AG10803 (cell line): Measurements from ENCODE around the gene TXNRD1.

Experiments used
- DNase-seq: peaks from one replicate; pipeline ENCODE4 v3.0.0; 2010; ENCODE audit warnings: low read depth
- H3K4me3 ChIP-seq: 2 replicates; pipeline ENCODE4 v1.5.1; 2011; ENCODE audit warnings: mild to moderate bottlenecking, low read length, control low read depth
- TF ChIP-seq, protein P1 (sequence below): conservative IDR thresholded peaks from 2 replicates; pipeline ENCODE4 v1.5.1; 2011; ENCODE audit warnings: mild to moderate bottlenecking, low read length, control low read depth, inconsistent platforms

The TXNRD1 gene

DNA sequence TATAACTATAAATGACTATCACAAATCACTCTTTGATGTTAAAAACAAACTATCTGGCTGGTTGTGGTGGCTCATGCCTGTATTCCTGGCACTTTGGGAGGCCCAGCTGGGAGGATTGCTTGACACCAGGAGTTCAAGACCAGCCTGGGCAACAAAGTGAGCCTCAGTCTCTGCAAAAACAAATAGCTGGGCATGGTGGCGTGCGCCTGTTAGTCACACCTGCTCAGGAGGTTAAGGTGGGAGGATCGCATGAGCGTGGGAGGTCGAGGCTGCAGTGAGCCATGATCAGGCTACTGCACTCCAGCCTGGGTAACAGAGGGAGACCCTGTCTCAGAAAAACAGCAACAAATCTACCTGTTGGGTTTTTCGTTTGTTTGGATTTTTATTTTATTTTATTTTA is 5.4 kb downstream of the TXNRD1 start:
- no peak overlapping the region for H3K4me3 ChIP-seq
- TF ChIP-seq, protein P1, sequence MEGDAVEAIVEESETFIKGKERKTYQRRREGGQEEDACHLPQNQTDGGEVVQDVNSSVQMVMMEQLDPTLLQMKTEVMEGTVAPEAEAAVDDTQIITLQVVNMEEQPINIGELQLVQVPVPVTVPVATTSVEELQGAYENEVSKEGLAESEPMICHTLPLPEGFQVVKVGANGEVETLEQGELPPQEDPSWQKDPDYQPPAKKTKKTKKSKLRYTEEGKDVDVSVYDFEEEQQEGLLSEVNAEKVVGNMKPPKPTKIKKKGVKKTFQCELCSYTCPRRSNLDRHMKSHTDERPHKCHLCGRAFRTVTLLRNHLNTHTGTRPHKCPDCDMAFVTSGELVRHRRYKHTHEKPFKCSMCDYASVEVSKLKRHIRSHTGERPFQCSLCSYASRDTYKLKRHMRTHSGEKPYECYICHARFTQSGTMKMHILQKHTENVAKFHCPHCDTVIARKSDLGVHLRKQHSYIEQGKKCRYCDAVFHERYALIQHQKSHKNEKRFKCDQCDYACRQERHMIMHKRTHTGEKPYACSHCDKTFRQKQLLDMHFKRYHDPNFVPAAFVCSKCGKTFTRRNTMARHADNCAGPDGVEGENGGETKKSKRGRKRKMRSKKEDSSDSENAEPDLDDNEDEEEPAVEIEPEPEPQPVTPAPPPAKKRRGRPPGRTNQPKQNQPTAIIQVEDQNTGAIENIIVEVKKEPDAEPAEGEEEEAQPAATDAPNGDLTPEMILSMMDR = no peak
- no peak for DNase-seq

DNA sequence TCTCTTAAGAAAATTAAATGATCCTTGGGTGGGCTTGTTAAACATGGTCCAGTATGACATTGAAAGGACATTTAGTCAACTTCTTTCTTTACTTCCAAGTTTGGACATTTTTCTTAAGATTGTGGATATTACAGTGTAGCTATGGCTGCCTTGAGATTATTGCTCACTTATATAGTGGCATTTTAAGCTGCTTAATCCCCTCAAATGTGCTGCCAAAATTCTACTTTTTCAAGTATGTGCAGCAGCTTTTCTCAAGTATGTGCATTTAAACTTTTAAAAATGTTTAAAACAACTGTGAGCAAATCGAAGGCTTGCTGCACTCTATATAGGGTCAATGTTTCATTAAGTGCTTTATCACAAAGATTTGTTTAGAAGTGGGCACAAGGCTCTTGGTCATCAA is 7.4 kb downstream of the TXNRD1 start:
- TF ChIP-seq, protein P1 = no peak

DNA sequence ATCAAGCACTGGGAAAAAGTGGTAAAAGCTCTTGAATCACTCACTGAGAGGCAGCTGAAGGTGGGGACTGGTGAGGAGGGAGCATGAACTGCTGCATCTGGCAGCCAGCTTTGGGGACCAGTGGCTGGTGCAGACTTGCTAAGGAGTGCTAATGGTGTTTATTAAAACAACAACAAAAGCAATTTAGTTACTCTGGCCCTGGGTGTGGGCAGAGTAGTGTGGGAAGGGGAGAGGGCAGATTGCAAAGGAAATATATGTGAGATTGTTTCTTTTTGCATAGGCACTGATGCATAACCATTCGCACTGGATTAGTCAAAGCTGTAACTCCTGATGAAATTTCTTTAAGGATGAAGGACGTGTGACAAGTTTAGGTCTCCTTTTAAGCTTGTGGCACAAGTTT is 8.1 kb downstream of the TXNRD1 start:
- TF ChIP-seq, protein P1 = no peak
- DNase-seq = peak; percentile 10
- no peak overlapping the region for H3K4me3 ChIP-seq

More for the DNA sequence above, 7.4 kb downstream of the TXNRD1 start:
- H3K4me3 ChIP-seq = no peak overlapping the region
- no peak for DNase-seq

DNA sequence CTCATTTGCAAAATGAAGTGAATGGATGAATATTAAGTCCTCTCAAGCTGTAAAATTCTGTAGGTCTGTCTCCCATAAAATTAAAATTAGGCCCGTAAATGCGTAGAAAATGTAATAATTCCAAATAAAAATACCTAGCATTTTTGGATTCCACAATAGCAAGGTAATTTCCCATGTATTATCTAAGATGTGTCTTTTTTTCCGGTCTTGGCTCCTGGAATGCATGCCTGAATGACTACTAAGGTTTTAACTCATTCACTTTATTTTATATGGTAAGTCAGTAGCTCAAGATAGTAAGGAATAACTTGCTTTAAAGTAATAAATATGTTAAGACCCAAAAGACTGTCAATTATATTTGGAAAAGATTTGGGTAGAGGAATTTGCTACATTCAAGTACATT is 11.1 kb downstream of the TXNRD1 start:
- TF ChIP-seq, protein P1 = no peak
- H3K4me3 ChIP-seq = no peak overlapping the region

DNA sequence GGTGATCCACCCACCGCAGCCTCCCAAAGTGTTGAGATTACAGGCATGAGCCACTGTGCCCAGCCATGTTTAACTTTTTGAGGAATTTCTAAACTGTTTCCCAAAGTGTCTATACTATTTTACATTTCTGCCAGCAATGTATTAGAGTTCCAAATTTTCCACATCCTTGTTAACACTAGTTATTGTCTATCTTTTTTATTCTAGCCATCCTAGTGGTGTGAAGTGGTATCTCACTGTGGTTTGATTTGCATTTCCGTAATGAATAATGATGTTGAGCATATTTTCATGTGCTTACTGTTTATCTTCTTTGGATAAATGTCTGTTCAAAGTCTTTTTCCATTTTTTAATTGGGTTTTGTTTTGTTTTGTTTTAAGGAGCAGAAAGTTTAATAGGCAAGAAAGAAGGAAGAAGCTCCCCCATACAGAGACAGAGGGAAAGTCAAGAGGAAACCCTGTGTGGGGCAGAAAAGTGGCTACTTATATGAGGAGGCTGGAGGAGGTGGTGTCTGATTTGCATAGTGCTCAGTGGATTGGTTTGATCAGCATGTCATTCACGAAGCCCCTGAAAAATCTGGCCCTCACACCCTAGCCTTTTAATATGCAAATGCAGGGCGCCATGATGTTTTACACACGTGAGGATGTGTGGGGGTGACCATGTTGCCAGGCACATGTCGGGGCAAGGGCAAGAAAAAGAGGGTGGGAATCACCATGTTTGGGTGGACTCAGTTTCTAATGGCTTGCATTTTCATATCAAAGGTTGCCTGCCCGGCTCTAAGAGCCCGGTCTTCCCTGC is 14.9 kb downstream of the TXNRD1 start:
- TF ChIP-seq, protein P1 = no peak
- DNase-seq = no peak

More for the DNA sequence above, 11.1 kb downstream of the TXNRD1 start:
- peak; percentile 22 for DNase-seq

DNA sequence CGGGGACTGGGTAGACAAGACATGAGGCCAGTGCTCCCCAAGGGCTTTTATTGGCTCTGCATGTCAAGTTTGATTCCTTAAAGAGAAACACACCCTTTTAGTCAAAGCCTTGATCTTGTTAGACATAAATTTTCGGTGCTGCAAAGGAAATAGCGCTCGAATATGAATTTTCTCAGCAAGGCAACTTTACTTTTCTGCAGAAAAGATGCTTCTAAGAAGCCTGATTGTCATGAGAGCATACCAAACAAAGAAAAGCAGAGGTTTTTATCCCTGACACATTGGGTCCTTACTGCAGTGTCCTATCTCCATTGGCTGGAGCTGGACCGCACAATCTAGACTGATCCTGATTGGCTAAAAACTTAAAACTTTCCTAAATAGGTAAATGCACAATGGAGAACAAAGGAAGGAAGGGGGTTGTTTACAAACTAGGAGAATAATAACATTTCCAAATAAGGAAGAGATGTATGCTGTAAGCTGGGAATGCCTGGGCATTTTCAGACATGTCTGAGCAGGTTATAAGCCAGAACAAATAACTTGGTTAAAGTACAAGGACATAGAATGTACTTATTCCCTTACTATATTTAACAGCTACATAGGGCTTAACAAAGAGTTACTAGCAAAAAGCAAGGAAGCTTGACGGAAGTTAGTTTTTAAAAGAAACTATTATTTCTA is 17.2 kb downstream of the TXNRD1 start:
- H3K4me3 ChIP-seq = no peak overlapping the region
- no peak for DNase-seq

More for the DNA sequence above, 14.9 kb downstream of the TXNRD1 start:
- H3K4me3 ChIP-seq = no peak overlapping the region

More for the DNA sequence above, 17.2 kb downstream of the TXNRD1 start:
- TF ChIP-seq, protein P1 = no peak
